CD8-positive, alpha-beta memory T cell (primary cell): Measurements from ENCODE around the gene TFDP1. TPM values are rescaled to one million over a fixed set of nuclear protein-coding genes. Genes with fewer than 3 reads are reported as not detected.

Experiments used
- CTCF ChIA-PET: fragments of 350-600 bp; sonication (Branson Sonifier 250); formaldehyde crosslinking; loops from one replicate; lab custom pipeline; 2021; ENCODE audit warnings: antibody characterized with exemption; lab: Charles Lee
- POLR2A ChIA-PET: fragments of 350-600 bp; sonication (Branson Sonifier 250); formaldehyde crosslinking; loops from one replicate; lab custom pipeline; 2021; ENCODE audit warnings: antibody characterized with exemption; lab: Charles Lee
- DNase-seq, 5 donors: peaks; one replicate each; pipeline versions ENCODE4 v3.0.0 to v3.0.0-alpha.2; 2020 to 2022; ENCODE audit warnings: mixed read lengths in 1 of 5
- H3K27ac ChIP-seq: one replicate; pipeline ENCODE4 v1.7.0; 2013; ENCODE audit warnings: low read depth, mild to moderate bottlenecking, low read length, moderate library complexity
- H3K27me3 ChIP-seq: 2 replicates; pipeline ENCODE4 v1.7.0; 2013; ENCODE audit warnings: low read length, mild to moderate bottlenecking; ENCODE audit not compliant: insufficient read depth, poor library complexity, severe bottlenecking
- H3K36me3 ChIP-seq: 2 replicates; pipeline ENCODE4 v1.7.0; 2013; ENCODE audit warnings: mild to moderate bottlenecking, low read length, moderate library complexity; ENCODE audit not compliant: insufficient read depth
- H3K4me1 ChIP-seq: 2 replicates; pipeline ENCODE4 v1.7.0; 2013; ENCODE audit warnings: mild to moderate bottlenecking, low read length, moderate library complexity; ENCODE audit not compliant: insufficient read depth
- H3K4me3 ChIP-seq: 2 replicates; pipeline ENCODE4 v1.7.0; 2013; ENCODE audit warnings: mild to moderate bottlenecking, low read length
- H3K9me3 ChIP-seq: 2 replicates; pipeline ENCODE4 v1.7.0; 2013; ENCODE audit warnings: mild to moderate bottlenecking, low read length
- H3K27ac Mint-ChIP-seq, 8 donors: one replicate each; pipeline ENCODE4 v1.8.0; 2020 to 2021; ENCODE audit warnings: mixed read lengths in 8 of 8, mild to moderate bottlenecking in 6 of 8, inconsistent platforms in 3 of 8, moderate library complexity in 3 of 8
- H3K27me3 Mint-ChIP-seq, 2 donors: one replicate each; pipeline ENCODE4 v1.8.0; 2020 to 2021; ENCODE audit warnings: mixed read lengths in 2 of 2, mild to moderate bottlenecking in 1 of 2, moderate library complexity in 1 of 2
- H3K36me3 Mint-ChIP-seq, 3 donors: one replicate each; pipeline ENCODE4 v1.8.0; 2020 to 2021; ENCODE audit warnings: mixed read lengths in 3 of 3, inconsistent platforms in 1 of 3, mild to moderate bottlenecking in 1 of 3
- H3K4me1 Mint-ChIP-seq, 3 donors: one replicate each; pipeline ENCODE4 v1.8.0; 2020 to 2021; ENCODE audit warnings: mixed read lengths in 3 of 3, inconsistent platforms in 1 of 3, mild to moderate bottlenecking in 1 of 3
- H3K4me3 Mint-ChIP-seq, 7 donors: one replicate each; pipeline ENCODE4 v1.8.0; 2020 to 2021; ENCODE audit warnings: mixed read lengths in 7 of 7, mild to moderate bottlenecking in 6 of 7, moderate library complexity in 4 of 7, inconsistent platforms in 2 of 7
- H3K9me3 Mint-ChIP-seq, 5 donors: one replicate each; pipeline ENCODE4 v1.8.0; 2020 to 2022; ENCODE audit warnings: mixed read lengths in 5 of 5, mild to moderate bottlenecking in 3 of 5, moderate library complexity in 2 of 5, inconsistent platforms in 1 of 5
- polyA plus RNA-seq: library from polyadenylated mRNA; unstranded; fragments of 300-500 nt; fragmentation: Illumina TruSeq; gene quantifications from one replicate; pipeline ENCODE4 v1.2.3, GENCODE V29; 2021
- total RNA-seq, 2 experiments: library from RNA; stranded (reverse); gene quantifications; one replicate each; pipeline ENCODE4 v1.2.3, GENCODE V29; 2021

The TFDP1 gene
- total and polyA plus RNA-seq, 3 experiments from 2014 or later = 59.6 to 184 (median 176) TPM

DNA sequence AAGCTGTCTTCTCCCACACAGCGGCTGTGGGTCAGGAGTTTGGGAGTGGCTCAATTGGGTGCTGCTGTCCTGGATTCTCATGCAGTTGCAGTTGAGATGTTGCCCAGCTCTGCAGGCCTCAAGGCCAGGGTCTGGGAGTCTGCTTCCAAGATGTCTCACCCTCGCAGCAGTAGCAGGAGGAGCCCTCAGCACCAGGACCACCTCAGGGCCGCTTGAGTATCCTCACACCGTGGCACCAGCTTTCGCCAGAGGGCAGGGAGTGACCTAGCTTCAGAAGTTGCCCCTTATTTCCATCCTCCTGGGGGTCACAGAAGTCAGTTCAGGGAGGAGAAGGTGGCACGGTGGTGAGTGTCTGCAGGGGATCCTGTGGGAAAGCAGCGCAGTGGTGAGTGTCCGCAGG is 20.9 kb downstream of the TFDP1 start:
- ChIA-PET POLR2A (no interaction called here), CTCF (no interaction called here)
- Mint-ChIP-seq H3K4me3 (no peak overlapping the region), H3K9me3 (no peaks in the 10 kb centered on the region), H3K4me1 (peaks cover 19 to 55% (median 31%) of the 10 kb centered on the region in 3 donors), H3K27ac (peak overlapping the region in 2 of 8 donors; percentile 9 to 35), H3K36me3 (peaks cover 0 to 16% (median 8%) of the 10 kb centered on the region in 3 donors), H3K27me3 (no peaks in the 10 kb centered on the region)
- Histone ChIP-seq H3K4me3 (no peak overlapping the region), H3K27me3 (no peaks in the 10 kb centered on the region), H3K4me1 (no peaks in the 10 kb centered on the region), H3K27ac (no peak overlapping the region), H3K36me3 (no peaks in the 10 kb centered on the region), H3K9me3 (no peaks in the 10 kb centered on the region)
- no peak for DNase-seq

DNA sequence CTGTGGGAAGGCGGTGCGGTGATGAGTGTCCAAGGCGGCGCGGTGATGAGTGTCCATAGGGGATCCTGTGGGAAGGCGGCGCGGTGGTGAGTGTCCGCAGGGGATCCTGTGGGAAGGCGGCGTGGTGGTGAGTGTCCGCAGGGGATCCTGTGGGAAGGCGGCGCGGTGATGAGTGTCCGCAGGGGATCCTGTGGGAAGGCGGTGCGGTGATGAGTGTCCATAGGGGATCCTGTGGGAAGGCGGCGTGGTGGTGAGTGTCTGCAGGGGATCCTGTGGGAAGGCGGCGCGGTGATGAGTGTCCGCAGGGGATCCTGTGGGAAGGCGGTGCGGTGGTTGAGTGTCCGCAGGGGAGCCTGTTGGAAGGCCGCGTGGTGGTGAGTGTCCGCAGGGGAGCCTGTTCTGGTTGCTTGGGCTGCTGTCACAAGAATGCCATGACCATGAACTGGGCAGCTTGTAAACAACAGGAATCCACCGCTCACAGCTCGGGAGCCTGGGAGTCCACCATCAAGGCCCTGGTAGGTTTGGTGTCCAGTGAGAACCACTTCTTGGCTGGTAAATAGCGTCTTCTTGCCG is 21.4 kb downstream of the TFDP1 start:
- CTCF ChIA-PET = no interaction called here
- POLR2A ChIA-PET = no interaction called here
- Mint-ChIP-seq H3K36me3 (peaks cover 0 to 18% (median 9%) of the 10 kb centered on the region in 3 donors), H3K4me1 (peaks cover 16 to 54% (median 30%) of the 10 kb centered on the region in 3 donors), H3K4me3 (peak overlapping the region in 1 of 7 donors; percentile 79), H3K9me3 (no peaks in the 10 kb centered on the region), H3K27me3 (no peaks in the 10 kb centered on the region), H3K27ac (peak overlapping the region in 2 of 8 donors; percentile 9 to 35)
- Histone ChIP-seq H3K27me3 (no peaks in the 10 kb centered on the region), H3K4me3 (no peak overlapping the region), H3K9me3 (no peaks in the 10 kb centered on the region), H3K27ac (no peak overlapping the region), H3K36me3 (peaks cover 3% of the 10 kb centered on the region), H3K4me1 (no peaks in the 10 kb centered on the region)
- no peak for DNase-seq

DNA sequence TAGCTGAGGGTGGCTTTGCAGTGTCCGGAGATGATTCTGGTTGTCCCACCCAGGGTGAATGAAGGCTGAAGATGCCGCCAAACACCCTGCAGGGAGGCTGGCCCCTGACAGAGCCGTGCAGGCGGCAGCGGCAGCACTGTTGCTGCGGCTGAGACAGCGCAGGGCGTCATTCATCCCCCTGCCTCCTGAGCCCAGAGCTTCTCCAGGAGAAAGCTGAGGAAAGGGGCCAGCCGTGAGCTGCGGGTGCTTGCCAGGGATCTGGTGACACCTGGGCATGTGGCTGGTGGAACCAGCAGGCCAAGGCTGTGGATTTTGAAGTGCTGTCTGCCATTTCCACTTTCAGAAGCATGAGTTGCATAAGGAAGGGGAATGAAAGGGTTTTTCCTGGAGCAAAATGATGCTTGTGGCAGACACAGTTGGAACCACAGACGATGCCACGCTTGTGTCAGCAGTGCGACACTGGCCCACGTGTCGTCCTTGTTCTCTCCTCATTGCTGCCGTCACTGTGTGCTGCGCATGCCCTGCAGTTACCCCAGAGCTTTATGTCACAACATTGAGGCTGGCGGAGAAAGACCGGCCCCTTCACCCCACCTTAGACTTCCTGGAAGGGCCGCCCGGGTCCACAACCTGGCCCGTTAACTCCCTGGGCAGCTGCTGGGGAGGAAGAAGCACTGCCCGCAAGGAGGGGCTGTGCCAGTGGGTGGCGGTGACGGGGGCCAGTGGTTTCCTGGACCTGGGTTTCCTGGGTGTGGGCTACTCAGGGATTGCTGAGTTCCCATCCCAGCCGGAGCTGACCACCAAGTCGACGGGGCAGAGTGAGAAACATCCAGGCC is 22.7 kb downstream of the TFDP1 start:
- peaks cover 9% of the 10 kb centered on the region for H3K36me3 ChIP-seq
- H3K4me3 Mint-ChIP-seq = no peak overlapping the region

GRCh38 chr13:113607889-113608635 is 23.5 kb downstream of the TFDP1 start:
- ChIA-PET POLR2A (no interaction called here), CTCF (no interaction called here)
- Histone ChIP-seq H3K27ac (no peak overlapping the region), H3K27me3 (no peaks in the 10 kb centered on the region), H3K9me3 (no peaks in the 10 kb centered on the region), H3K4me1 (no peaks in the 10 kb centered on the region), H3K4me3 (no peak overlapping the region), H3K36me3 (peaks cover 9% of the 10 kb centered on the region)
- no peak for DNase-seq
- Mint-ChIP-seq H3K9me3 (no peaks in the 10 kb centered on the region), H3K36me3 (peaks cover 0 to 36% (median 11%) of the 10 kb centered on the region in 3 donors), H3K4me3 (no peak overlapping the region), H3K4me1 (peaks cover 13 to 42% (median 25%) of the 10 kb centered on the region in 3 donors), H3K27ac (peak overlapping the region in 4 of 8 donors; percentile 17 to 64 (median 56)), H3K27me3 (no peaks in the 10 kb centered on the region)

More for the DNA sequence above, 22.7 kb downstream of the TFDP1 start:
- no peaks in the 10 kb centered on the region for H3K27me3 ChIP-seq
- Mint-ChIP-seq H3K4me1 (peaks cover 16 to 46% (median 25%) of the 10 kb centered on the region in 3 donors), H3K27me3 (no peaks in the 10 kb centered on the region), H3K27ac (peak overlapping the region in 2 of 8 donors; percentile 17 to 61), H3K36me3 (peaks cover 0 to 30% (median 11%) of the 10 kb centered on the region in 3 donors), H3K9me3 (no peaks in the 10 kb centered on the region)
- H3K4me3 ChIP-seq = no peak overlapping the region
- ChIA-PET POLR2A (no interaction called here), CTCF (no interaction called here)
- no peaks in the 10 kb centered on the region for H3K4me1 ChIP-seq
- peak in 2 of 5 donors; percentile 5 to 34 for DNase-seq
- H3K9me3 ChIP-seq = no peaks in the 10 kb centered on the region
- H3K27ac ChIP-seq = no peak overlapping the region

DNA sequence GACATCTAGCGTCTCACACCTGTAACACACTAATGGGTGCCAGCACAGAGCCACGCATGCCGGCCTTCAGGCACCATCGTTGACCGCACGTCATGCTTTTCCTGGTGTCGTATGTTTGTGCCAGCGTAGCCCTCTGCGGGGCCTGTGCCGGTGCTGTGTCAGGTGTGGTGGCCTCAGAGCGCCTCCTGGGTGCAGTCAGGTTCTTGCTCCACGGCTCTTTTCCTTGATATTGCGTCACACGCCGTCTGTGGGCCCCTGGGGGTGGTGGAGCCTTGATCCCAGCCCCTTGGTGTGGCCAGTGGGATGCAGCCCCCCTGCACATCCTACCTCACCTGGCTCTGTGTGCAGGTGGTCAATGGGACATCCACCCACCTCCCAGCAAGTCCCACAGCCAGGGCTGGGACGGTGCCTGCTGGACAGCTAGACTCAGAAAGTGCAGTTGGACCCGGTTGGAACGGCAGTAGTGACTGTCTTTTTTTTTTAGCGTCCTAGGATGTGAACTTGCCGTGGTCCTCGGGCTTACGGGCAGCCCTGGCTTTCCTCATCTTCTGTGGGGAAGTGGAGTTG is 24.5 kb downstream of the TFDP1 start:
- DNase-seq = no peak
- H3K36me3 ChIP-seq = peaks cover 9% of the 10 kb centered on the region
- ChIA-PET POLR2A (no interaction called here), CTCF (no interaction called here)
- no peaks in the 10 kb centered on the region for H3K27me3 Mint-ChIP-seq
- no peak overlapping the region for H3K27ac ChIP-seq
- H3K4me1 ChIP-seq = no peaks in the 10 kb centered on the region
- H3K27ac Mint-ChIP-seq = peak overlapping the region in 1 of 8 donors; percentile 68
- H3K9me3 ChIP-seq = no peaks in the 10 kb centered on the region
- H3K4me1 Mint-ChIP-seq = peaks cover 13 to 34% (median 21%) of the 10 kb centered on the region in 3 donors
- no peak overlapping the region for H3K4me3 ChIP-seq
- no peaks in the 10 kb centered on the region for H3K27me3 ChIP-seq
- H3K4me3 Mint-ChIP-seq = no peak overlapping the region
- H3K36me3 Mint-ChIP-seq = peaks cover 0 to 36% (median 11%) of the 10 kb centered on the region in 3 donors
- no peaks in the 10 kb centered on the region for H3K9me3 Mint-ChIP-seq

DNA sequence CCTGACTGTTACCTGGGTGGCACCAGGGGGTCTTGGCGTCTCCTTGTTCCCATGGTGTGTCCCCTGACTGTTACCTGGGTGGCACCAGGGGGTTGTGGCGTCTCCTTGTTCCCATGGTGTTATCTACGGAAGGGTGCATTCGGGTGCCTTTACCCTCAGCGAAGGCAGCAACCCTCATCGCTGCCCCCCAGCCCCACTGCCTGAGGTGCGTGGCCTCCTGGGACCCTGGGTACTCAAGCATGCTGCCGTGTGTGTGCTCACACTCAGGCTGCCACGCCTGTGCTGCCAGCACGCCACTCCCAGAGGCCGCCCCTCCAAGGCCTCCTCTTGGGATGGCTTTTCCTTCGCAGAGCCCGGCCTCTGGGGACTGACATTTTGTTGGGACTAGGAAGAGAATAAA is 25.1 kb downstream of the TFDP1 start:
- Mint-ChIP-seq H3K27ac (no peak overlapping the region), H3K4me3 (no peak overlapping the region), H3K27me3 (no peaks in the 10 kb centered on the region), H3K9me3 (no peaks in the 10 kb centered on the region), H3K36me3 (peaks cover 0 to 36% (median 11%) of the 10 kb centered on the region in 3 donors), H3K4me1 (peaks cover 13 to 28% (median 20%) of the 10 kb centered on the region in 3 donors)
- H3K27me3 ChIP-seq = no peaks in the 10 kb centered on the region
- H3K36me3 ChIP-seq = peaks cover 9% of the 10 kb centered on the region
- no peak overlapping the region for H3K27ac ChIP-seq
- no peaks in the 10 kb centered on the region for H3K4me1 ChIP-seq
- CTCF ChIA-PET = no interaction called here
- no peaks in the 10 kb centered on the region for H3K9me3 ChIP-seq
- H3K4me3 ChIP-seq = no peak overlapping the region
- DNase-seq = no peak
- POLR2A ChIA-PET = no interaction called here

- peaks cover 0 to 34% (median 11%) of the 10 kb centered on the region in 3 donors for H3K36me3 Mint-ChIP-seq
- H3K4me1 Mint-ChIP-seq = peaks cover 8 to 23% (median 13%) of the 10 kb centered on the region in 3 donors
- ChIA-PET POLR2A (no interaction called here), CTCF (no interaction called here)
- no peaks in the 10 kb centered on the region for H3K4me1 ChIP-seq
- no peak overlapping the region for H3K27ac ChIP-seq
- H3K27me3 Mint-ChIP-seq = no peaks in the 10 kb centered on the region
- H3K4me3 ChIP-seq = no peak overlapping the region
- H3K4me3 Mint-ChIP-seq = no peak overlapping the region
- peaks cover 9% of the 10 kb centered on the region for H3K36me3 ChIP-seq
- no peaks in the 10 kb centered on the region for H3K27me3 ChIP-seq
- no peak for DNase-seq
- no peaks in the 10 kb centered on the region for H3K9me3 Mint-ChIP-seq
- H3K27ac Mint-ChIP-seq = peak overlapping the region in 2 of 8 donors; percentile 72 to 78
- H3K9me3 ChIP-seq = no peaks in the 10 kb centered on the region
Observed at GRCh38 chr13:113610266-113610665, 25.7 kb downstream of the TFDP1 start.
